HG03469 (cell line): ENCODE data around the gene CAMTA1.

Source experiments
- ATAC-seq: cut with Tn5 transposase; IDR thresholded peaks from one replicate; pipeline ENCODE4 v1.9.1; 2021; ENCODE audit warnings: mild to moderate bottlenecking, moderate library complexity, moderate number of reproducible peaks; ENCODE audit not compliant: unreplicated experiment

CAMTA1 gene

DNA sequence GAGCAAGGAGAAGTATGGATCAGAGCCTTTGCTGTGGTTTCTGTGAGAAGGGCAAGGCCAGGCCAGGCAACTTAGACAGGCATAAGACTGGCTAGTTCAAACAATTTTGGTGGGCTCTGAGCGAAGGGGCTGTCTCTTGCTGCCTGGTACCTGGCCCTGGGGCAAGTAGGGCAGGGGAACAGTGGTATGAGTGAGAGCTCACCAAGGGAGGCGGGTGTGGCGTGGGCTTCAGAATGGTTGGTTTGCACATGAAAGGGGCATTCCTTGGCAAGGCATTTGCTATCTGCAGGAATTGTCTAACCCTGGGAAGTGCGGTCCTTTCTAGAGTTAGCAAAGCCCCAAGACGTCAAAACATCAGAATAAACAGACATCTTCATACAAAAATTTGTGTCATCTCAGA, 210.5 kb downstream of the CAMTA1 start:
- ATAC-seq: no peak

DNA sequence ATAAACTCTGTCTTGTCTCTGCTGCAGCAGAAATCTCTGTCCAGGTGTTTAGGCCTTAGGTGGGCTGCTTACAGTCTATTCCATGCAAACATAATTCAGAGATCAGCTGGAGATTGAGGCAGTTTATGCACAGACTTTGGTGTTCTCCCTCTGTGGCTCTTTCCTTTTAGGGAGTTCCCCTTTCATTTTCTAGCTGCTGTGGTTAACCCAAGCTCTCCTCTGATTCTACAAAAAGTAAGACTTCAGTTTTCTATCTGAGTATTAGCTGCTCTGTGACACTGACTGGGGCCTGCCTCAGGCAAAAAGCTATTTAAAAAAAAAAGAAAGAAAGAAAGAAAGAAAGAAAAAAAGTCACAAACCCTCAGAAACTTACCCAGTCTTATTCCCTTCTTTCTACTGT, 211.1 kb downstream of the CAMTA1 start:
- ATAC-seq: no peak

DNA sequence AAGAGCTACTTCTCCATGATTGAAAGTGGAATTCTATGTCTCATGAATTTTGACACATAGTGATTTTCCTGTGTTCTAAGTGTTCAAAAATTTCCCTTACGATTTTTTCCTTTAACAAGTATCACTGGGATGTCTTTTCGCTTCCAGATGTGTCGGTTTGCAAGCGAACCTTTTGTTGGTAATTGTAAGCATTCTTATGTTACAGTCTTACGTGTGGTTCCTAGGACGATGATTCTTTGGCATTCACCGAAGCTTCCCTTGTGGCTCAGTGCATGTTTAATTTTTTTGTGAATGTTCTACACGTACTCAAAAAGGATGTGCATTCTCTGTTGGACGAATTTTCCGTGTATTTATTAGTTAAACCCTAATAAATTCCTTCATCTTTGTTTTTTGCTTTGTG, 211.6 kb downstream of the CAMTA1 start:
- ATAC-seq: no peak

DNA sequence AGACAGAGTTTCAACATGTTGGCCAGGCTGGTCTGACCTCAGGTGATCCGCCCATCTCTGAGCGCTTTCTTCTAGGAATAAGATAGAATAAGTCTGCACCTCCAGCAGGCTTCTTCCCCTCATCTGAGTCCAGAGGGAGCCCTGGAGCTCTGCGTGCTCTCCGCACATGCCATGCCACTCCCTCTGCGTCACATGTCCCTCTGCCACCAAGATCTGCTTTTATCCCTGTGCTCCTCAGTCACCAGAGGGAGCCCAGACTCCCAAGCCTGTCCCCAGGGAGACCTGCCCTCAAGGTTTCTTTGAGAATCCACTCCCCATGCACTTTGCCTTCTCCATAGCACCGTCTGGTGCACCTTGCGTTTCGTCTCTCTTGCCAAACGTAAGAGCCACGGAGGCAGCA, 213.0 kb downstream of the CAMTA1 start:
- no peak for ATAC-seq

DNA sequence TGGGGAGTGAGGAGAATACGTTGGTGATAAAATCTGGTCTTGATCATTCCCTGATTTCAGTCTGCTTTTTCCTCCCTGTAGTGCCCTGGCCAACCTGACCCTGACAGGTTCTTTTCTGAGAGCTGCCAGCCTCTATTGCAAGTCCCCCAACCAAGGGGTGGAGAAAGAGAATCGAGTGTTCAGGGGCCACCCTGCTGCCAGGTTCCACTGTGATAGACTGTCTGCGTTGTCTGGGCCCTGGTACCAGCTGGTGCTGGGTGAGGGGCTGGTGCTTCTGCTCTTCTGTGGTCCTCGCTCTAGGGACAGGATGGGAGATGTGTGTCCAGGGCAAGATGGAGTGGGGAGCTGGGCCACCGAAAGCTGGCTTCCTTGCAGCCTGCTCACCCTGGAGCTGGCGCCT, 214.6 kb downstream of the CAMTA1 start:
- ATAC-seq: no peak

DNA sequence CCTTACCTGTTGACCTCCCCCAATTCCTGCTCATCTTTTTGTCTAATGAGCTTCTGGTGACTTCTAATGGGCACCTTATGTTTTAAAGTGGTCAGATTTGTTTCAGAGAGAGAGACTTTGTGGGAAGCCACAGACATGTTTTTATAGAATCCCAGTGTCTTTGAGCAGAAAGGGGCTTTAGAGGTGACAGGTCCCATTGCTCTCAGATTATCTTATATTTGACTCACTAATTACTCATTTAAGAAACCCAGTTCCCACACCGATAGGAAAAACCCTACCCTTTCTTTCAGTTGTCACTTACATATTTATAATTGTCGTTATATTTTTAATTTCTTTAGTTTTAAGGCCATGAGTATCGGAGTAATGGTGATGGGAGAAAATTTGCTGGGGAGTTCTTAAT, 215.5 kb downstream of the CAMTA1 start:
- no peak for ATAC-seq

DNA sequence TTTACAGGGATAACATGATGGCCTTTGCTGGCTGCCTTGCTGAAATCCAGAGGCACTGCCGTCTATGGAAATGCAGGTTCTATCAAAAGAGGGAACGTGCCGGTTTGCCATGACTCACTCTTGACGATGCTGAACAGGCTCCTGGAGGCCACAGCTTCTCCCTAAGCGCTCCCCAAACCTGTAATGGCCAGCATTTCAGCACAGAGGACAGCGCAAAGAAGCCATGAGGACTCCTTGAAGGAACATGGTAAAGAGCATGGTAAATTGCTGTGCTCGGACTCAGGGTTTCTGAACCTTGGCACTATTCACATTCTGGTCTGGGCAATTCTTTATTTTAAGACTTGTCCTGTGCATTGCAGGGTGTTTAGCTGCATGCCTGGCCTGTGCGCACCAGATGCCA, 217.5 kb downstream of the CAMTA1 start:
- no peak for ATAC-seq

DNA sequence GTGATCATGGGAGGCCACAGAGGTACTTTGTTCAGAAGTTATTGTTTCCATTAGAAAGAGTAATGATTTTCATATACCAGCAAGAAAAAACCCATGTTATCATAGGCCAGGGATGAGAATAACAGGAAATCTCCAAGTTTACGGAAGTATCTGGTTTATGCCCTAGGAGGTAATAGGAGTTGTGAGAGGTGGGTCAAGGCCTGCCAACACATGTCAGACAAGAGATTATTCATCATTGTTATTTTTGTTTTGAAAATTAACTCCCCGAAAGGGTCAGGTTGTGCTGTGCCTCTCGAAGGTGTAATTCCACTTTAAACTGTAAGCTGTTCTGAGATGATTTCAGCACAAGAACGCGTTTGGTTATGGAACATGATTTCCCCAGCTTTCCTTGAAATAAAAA, 218.4 kb downstream of the CAMTA1 start:
- ATAC-seq: no peak

DNA sequence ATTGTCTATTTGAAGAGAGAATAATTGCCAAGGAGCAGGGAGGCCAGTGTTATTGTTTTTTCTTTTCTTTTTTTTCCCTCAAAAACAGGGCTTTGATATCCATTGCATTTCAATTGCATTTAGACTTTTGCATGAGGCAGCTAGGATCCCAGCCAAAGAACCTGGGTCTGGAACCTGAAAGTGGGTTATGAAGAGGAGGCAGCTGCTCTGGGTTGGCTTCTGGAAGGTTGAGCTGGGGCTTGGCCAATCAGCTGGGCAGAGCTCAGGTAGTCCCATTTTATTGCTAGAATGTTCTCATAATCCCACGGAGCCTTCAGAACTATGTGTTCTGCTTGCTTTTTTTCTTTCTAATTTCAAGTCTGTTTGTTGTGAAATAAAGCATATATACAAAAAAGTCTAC, 218.9 kb downstream of the CAMTA1 start:
- ATAC-seq: no peak

DNA sequence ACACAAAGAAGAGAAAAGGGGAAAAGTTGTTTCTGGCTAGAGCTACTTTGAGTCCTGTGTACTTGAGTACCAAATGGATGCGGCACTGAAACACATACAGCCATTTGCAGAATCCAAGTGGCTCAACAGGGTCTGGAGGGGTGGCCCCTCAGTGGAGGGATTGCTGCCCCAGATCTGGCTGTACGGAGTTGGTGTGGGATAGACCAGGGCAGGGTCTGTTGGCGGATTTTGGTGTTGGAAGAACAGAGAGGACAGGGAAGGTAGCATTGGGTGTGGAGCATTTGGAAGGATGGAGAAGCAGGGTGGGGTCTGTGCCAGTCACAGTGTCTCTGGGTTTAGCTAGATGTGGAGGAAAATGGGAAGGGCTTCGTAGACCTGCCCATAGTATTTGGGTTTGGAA, 220.5 kb downstream of the CAMTA1 start:
- no peak for ATAC-seq

DNA sequence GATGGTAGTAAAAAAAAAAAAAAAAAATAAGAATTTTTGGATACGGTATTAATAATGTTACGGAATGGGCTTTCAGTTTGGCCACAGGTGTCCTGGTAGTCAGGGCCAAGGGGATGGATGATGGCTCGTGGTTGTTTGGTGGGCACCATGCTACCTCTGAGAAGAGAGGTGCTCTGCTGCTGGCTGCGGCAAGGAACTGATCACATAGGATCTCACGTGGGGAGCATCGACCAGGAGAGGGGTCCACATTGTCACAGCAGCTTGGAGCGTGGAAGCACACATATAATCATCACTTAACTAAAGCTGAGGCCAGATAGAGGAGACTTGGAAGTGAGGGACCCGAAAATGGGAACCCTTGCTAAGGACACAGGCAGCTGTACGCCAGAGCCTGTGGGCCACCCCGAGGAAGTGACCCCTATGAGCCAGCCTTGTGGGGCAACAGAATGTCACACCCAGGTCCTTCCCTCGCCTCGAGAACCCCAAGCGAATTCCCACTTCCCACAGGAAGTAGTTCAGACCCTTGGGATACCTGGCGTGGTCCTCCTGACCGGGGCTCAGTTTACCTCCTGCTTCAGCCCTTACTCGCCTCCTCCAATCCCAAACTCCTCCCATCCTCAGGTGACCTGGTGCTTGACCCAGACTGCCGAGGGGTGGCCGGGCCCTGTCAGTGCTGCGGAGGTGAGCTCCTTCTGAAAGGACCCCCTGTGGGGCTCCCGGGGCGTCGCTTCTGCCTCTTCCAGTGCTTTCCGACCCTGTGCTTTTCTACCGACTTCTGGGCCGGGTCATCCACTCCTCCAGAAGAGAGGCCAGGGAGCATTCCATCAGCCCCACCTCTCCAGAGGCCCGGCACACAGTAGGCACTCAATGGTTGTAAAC, 222.0 kb downstream of the CAMTA1 start:
- ATAC-seq: no peak

DNA sequence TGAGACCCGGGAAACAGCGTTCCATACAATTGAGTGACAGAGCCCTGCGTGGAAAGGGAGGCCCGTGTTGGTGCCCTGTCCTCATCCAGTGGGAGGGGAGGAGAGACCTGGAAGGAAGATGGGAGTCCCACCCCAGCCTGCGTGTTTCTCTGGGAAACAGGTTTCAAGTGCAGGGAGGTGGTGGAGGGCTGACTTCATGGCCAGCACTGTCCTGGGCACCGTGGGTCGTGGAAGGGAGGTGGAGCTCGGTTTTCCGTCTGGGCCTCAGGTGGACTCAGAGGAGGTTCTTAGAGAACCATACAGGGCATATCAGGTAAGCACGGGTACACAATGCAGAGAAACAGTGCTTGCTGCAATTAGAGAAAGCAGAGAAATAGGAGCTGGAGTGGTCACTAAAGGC, 222.6 kb downstream of the CAMTA1 start:
- ATAC-seq: no peak

DNA sequence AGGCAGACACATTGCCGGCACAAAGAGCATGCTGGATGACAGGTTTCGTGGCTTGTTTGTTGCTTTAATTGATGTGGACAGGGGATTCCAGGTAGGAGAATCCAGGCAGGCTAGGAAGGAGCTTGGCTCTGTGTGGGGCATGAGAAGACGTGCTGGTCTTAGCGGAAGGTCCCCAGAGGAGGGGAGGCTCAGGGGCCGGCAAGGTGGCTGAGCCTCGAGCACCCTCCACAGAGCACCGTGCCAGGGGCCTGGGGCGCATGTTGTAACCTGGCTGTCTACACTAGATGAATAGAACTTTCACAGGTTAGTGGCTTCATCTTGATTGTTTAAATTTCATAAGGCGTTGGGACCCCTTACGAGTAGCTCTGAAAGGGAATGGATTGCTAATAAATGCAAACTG, 223.1 kb downstream of the CAMTA1 start:
- ATAC-seq: no peak

DNA sequence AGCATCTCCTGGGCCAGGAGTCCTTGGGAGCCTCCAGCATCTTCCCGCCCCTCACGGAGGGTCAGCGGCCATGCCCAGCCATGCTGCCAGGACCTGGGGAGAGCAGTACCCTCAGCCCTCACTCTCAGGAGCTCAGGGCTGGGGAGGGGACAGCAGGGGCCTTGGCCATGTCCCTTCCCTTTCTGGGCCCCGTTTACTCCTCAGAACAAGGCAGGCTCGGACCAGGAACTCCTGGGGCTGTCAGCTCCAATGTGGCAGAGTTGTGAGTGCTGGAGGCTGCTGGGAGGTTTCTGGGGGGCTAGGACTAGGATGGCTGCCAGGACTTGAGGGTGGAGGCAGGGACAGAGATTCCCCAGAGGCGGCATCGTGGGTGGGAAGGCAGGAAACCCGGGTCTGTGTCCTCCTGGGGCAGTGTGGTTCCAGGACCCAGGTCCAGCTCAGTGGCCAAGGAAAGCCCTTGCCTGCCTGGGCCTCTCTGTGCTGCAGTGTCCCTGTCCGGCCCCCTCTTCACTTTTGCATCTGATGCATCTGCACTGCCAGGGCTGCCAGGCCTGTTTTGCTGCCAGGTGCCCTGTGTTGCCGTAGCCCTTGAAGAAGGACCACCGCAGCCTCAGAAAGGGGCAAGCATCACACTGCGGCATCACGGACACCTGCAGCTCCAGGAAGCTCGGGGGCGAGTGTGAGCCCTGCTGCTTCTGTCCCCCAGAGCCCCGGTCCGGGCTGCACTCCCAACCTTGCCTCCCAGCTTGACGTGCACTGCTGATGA, 223.9 kb downstream of the CAMTA1 start:
- no peak for ATAC-seq

DNA sequence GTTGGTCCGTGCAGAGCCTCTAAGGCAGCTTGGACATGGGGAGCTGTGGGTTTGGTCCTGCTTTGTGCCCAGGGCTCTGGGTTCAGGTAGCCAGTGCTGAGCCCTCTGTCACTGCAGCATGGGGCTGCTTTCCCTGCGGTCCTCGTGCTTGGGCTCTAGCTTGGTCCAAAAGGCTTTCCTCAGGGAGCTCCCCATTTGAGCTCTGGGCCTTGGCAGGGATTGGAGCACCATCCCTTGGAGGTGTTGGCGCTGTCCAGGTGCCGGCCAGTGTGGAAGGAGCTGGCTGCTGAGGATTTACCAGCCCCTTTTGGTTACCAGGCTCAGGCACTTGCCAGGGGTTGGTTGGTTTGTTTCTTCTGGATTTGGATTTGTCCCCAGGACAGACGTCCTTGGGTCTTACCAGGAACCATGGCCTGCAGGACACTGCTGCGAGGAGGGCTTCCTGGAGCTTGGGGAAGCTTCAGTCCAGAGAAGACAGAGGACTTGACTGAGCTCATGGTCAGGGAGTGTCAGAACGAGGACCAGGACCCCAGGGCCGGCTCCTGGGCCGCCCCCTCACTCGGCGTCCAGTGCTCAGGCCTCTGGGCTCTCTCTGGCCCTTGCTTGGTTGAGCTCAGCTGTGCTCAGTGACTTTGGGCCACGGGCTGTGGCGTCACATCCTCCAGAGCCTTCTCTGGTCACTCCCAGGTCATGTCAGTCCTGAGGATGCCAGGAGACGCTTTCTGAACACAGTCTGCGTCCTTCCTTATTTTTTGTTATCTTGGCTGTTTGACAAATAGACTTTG, 224.7 kb downstream of the CAMTA1 start:
- ATAC-seq: no peak

DNA sequence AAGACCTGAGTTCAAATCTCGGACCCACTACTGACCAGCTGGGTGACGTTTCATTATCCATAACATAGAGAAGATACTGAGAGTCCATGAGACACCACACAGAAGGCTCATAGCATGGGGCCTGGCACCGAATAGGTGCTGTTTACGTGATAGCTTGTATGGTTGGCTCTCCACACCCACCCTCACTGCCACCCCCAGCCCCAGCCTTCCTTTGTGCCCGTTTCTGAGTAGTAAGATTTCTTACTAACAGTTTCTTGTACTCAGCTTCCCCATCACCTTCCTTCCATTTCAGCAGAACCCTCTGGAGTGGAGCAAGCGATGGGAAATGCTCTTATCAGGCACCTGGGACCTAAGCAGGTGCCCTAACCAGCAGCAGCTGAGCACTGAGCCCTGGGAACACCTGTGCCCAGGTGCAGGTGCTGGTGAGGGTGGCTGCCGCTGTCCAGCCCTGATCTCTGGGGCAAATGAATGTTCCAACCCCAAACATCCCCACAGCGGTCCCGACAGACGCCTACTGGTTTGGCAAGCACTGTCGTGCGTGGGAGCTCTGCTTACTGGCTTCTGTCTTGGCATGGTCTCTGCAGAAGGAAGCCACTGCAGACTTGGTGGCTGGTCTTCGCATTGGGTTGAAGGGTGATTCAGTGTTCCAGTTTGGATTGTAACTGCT, 225.4 kb downstream of the CAMTA1 start:
- ATAC-seq: no peak

DNA sequence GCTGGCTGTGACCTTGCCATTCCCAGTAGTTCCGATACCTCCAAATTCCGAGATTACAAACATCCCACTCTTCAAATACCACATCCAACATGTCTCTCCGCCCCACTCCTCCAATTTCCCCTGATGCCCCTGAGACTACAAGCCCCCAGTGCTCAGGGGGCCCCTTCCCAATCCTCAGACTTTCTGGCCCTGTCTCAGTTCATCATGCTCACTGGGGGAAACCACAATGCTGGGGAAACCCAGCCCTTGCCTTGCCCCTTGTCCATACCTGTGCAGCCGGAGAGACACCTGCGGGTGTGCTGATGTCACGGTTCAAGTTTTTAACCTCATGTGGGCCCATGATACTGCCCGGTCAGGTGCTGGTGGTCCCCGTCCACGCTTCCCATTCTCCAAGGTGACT, 226.6 kb downstream of the CAMTA1 start:
- no peak for ATAC-seq

DNA sequence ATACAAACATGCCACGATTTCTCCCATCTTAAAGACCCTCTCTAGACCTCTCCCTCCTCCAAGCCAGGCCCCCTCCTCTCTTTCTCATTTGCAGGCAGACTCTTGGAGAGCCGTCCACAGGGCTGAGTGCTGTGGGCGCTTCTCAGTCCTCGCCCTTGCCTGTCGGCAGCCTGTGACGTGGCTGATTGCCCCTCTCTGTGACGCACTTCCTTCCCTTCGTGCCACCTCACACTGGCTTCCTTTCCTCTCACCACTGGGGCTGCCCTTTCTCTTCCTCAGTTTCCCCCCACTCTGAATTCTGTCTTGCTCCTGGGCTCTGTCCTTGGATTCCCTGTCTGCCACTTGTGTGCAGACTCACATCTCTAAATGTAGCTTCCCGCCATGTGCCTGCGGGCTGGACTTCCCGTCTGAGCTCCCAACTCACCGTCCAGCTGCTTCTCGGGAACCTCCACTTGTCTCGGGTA, 227.2 kb downstream of the CAMTA1 start:
- no peak for ATAC-seq

DNA sequence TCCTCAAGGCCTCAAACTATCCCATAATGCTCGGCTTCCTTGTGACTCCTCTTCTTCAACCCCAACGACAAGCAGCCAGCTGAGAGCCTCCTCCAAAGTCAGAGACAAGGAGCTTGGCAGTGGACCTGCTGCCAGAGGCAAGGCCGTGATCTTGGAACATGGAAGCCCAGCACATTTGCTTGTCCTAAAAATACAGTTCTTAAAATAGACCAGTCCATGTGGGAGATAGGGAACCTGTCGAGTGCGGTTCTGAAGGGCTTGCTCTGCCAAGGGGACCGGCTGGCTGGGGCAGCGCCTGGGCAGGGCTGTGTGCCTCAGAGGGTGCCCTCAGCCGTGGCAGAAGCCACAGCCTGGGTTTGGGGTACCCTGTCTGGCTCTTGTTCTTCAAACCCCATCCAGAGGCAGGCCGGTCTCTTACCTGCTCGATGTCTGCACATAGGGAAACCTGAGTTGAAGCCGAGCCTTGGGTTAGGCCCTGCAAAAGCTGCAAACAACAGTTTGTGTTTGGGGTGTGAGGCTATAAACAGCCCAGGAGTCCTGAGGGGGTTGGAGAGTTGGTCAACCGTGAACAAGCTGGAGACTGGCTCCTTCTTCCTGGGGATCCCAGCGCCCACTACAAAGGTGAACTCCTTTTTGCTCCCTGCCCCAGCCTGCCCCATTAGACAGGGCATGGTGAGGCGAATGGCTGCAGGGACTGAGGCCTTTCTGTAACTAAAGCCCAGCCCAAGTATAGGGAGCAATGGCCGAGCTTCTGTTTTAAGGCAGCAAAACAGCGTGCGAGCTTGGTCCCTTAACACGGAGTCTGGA, 228.8 kb downstream of the CAMTA1 start:
- no peak for ATAC-seq

DNA sequence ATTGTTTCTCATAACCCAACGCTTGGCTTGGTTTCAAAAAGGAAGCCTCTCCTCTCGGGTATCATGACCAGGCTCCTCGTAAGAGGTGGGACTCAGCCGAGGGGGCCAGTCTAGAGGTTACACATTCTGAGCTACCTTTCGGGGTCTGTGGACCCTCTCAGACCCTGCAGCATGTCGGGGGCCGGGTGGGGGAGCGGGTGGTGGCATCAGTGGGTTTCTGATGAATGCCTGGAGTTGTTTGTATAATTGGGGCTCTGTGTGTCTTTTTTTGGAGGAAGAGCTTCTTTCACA, 229.3 kb downstream of the CAMTA1 start:
- ATAC-seq: no peak
